GM12878 (cell line): Measurements from ENCODE around the gene TMEM255A. TPM values are rescaled to one million over a fixed set of nuclear protein-coding genes. Genes with fewer than 3 reads are reported as not detected.

Experiments
- EGR1 ChIP-seq, 2 experiments: IDR thresholded peaks; 1 replicate in 1 of 2; 2 replicates in 1 of 2; pipeline ENCODE4 v1.6.1; 2011 to 2012; ENCODE audit warnings: low read depth in 2 of 2, low read length in 2 of 2, borderline replicate concordance in 1 of 2, mild to moderate bottlenecking in 1 of 2, moderate library complexity in 1 of 2
- IKZF2 ChIP-seq, 2 experiments: fragments of 450-650 bp; IDR thresholded peaks; 2 replicates each; pipeline ENCODE4 v1.6.1; 2017; ENCODE audit warnings: mild to moderate bottlenecking in 2 of 2, moderate library complexity in 2 of 2
- NFXL1 ChIP-seq: fragments of 450-650 bp; IDR thresholded peaks from 2 replicates; pipeline ENCODE4 v1.6.1; 2017; ENCODE audit warnings: antibody characterized with exemption, mild to moderate bottlenecking, borderline replicate concordance
- SMAD1 ChIP-seq: fragments of 450-650 bp; IDR thresholded peaks from 2 replicates; pipeline ENCODE4 v1.6.1; 2018; ENCODE audit warnings: mild to moderate bottlenecking, low read depth; ENCODE audit not compliant: partially characterized antibody
- polyA plus RNA-seq, 11 experiments: library from polyadenylated mRNA; depleted of rRNA in 4 of 11; unstranded in 6 of 11; stranded (reverse) in 5 of 11; fragments of >200 nt; fragmentation: Nextera tagmentation in 4 of 11; fragmentation: Illumina TruSeq in 1 of 11; extraction: Ambion mirVana in 4 of 11; extraction: Trizol in 1 of 11; gene quantifications; 1 replicate in 1 of 11; 2 replicates in 10 of 11; pipeline versions ENCODE4 v1.2.1 to v1.2.3, GENCODE V29; 2011 to 2016; ENCODE audit warnings: inconsistent platforms in 2 of 11, missing spikeins in 2 of 11, low read depth in 1 of 11
- total RNA-seq, 4 experiments: library from RNA; depleted of rRNA in 3 of 4; stranded (reverse); fragments of >200 nt in 3 of 4; fragmentation: Illumina TruSeq in 1 of 4; extraction: Trizol in 1 of 4; gene quantifications; 2 replicates each; pipeline versions ENCODE4 v1.2.1 to v1.2.3, GENCODE V29; 2013 to 2021
- TF ChIP-seq, protein P1 (sequence below): IDR thresholded peaks from 2 replicates; pipeline ENCODE4 v1.6.1; 2012; ENCODE audit warnings: improper control_type of control experiment, low read depth, low read length; ENCODE audit not compliant: insufficient replicate concordance

TMEM255A gene
- total and polyA plus RNA-seq, 10 of the 15 experiments (the other 5 are each of a cell fraction or from before 2014, with no cell fraction given), result 0.90 to 5.4 (median 1.3) TPM

- TF ChIP-seq, protein P1, sequence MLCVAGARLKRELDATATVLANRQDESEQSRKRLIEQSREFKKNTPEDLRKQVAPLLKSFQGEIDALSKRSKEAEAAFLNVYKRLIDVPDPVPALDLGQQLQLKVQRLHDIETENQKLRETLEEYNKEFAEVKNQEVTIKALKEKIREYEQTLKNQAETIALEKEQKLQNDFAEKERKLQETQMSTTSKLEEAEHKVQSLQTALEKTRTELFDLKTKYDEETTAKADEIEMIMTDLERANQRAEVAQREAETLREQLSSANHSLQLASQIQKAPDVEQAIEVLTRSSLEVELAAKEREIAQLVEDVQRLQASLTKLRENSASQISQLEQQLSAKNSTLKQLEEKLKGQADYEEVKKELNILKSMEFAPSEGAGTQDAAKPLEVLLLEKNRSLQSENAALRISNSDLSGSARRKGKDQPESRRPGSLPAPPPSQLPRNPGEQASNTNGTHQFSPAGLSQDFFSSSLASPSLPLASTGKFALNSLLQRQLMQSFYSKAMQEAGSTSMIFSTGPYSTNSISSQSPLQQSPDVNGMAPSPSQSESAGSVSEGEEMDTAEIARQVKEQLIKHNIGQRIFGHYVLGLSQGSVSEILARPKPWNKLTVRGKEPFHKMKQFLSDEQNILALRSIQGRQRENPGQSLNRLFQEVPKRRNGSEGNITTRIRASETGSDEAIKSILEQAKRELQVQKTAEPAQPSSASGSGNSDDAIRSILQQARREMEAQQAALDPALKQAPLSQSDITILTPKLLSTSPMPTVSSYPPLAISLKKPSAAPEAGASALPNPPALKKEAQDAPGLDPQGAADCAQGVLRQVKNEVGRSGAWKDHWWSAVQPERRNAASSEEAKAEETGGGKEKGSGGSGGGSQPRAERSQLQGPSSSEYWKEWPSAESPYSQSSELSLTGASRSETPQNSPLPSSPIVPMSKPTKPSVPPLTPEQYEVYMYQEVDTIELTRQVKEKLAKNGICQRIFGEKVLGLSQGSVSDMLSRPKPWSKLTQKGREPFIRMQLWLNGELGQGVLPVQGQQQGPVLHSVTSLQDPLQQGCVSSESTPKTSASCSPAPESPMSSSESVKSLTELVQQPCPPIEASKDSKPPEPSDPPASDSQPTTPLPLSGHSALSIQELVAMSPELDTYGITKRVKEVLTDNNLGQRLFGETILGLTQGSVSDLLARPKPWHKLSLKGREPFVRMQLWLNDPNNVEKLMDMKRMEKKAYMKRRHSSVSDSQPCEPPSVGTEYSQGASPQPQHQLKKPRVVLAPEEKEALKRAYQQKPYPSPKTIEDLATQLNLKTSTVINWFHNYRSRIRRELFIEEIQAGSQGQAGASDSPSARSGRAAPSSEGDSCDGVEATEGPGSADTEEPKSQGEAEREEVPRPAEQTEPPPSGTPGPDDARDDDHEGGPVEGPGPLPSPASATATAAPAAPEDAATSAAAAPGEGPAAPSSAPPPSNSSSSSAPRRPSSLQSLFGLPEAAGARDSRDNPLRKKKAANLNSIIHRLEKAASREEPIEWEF, result no peak
- TF ChIP-seq IKZF2 (IDR thresholded peaks at IDR 0.05), result peak; percentile 37 to 45; a peak in 2 of 4 replicates
- TF ChIP-seq SMAD1, result no peak
- TF ChIP-seq NFXL1, result no peak
- TF ChIP-seq EGR1 (IDR thresholded peaks at IDR 0.05; ENCODE audit: borderline replicate concordance in 1 of 2, low read depth in 2 of 2, low read length in 2 of 2), result no peak
- TF ChIP-seq, all 136 proteins: peak for 6
Measured at GRCh38 chrX:120262859-120263708, 48.2 kb downstream of the TMEM255A start (continued).
